HepG2 (cell line): ENCODE results near the gene SIRT7. TPM values are rescaled to one million over a fixed set of nuclear protein-coding genes. Genes with fewer than 3 reads are reported as not detected.

Source experiments
- ARNT ChIP-seq: fragments of 450-650 bp; IDR thresholded peaks from 2 replicates; pipeline ENCODE4 v1.6.1; 2017
- ELF4 ChIP-seq: sonication (generic); formaldehyde crosslinking; IDR thresholded peaks from 2 replicates; pipeline ENCODE4 v1.5.0; 2020; ENCODE audit warnings: missing genetic modification reagents, mild to moderate bottlenecking, moderate library complexity, borderline replicate concordance
- ESRRA ChIP-seq: sonication (generic); formaldehyde crosslinking; IDR thresholded peaks from 2 replicates; pipeline ENCODE4 v1.5.1; 2020; ENCODE audit warnings: mild to moderate bottlenecking, low read depth, missing genetic modification reagents
- FOSL1 ChIP-seq: sonication (generic); formaldehyde crosslinking; IDR thresholded peaks from 2 replicates; pipeline ENCODE4 v1.9.0; 2021; ENCODE audit warnings: missing genetic modification reagents, borderline replicate concordance
- HCFC1 ChIP-seq: fragments of 150-350 bp; IDR thresholded peaks from 2 replicates; pipeline ENCODE4 v1.6.1; 2014; ENCODE audit warnings: low read depth, low read length
- HDAC1 ChIP-seq: sonication (generic); formaldehyde crosslinking; IDR thresholded peaks from 2 replicates; pipeline ENCODE4 v1.5.1; 2020; ENCODE audit warnings: mild to moderate bottlenecking, missing genetic modification reagents
- HNF1A ChIP-seq, 2 experiments: sonication (generic) in 1 of 2; formaldehyde crosslinking in 1 of 2; IDR thresholded peaks; 2 replicates each; pipeline versions ENCODE4 v1.4.0 to v1.6.1; 2016 to 2020; ENCODE audit warnings: borderline replicate concordance in 1 of 2, low read depth in 1 of 2, mild to moderate bottlenecking in 1 of 2, missing genetic modification reagents in 1 of 2
- JUND ChIP-seq: sonication (generic); formaldehyde crosslinking; IDR thresholded peaks from 2 replicates; pipeline ENCODE4 v1.8.0; 2022; ENCODE audit warnings: mild to moderate bottlenecking, missing genetic modification reagents
- MBD4 ChIP-seq: IDR thresholded peaks from 2 replicates; pipeline ENCODE4 v1.6.1; 2012; ENCODE audit warnings: low read length, inconsistent platforms, borderline replicate concordance
- MED13 ChIP-seq: sonication (generic); formaldehyde crosslinking; IDR thresholded peaks from 2 replicates; pipeline ENCODE4 v1.5.0; 2020; ENCODE audit warnings: missing genetic modification reagents
- THAP9 ChIP-seq: sonication (generic); formaldehyde crosslinking; IDR thresholded peaks from 2 replicates; pipeline ENCODE4; 2020; ENCODE audit warnings: missing genetic modification reagents, mild to moderate bottlenecking, borderline replicate concordance
- TRIM22 ChIP-seq: fragments of 450-650 bp; IDR thresholded peaks from 2 replicates; pipeline ENCODE4 v1.6.1; 2017
- ZC3H13 ChIP-seq: sonication (generic); formaldehyde crosslinking; IDR thresholded peaks from 2 replicates; pipeline ENCODE4 v1.8.1; 2023; ENCODE audit warnings: mild to moderate bottlenecking, missing genetic modification reagents, moderate library complexity
- ZNF180 ChIP-seq: sonication (generic); formaldehyde crosslinking; IDR thresholded peaks from 2 replicates; pipeline ENCODE4 v1.4.0; 2020; ENCODE audit warnings: low read depth, missing genetic modification reagents, borderline replicate concordance
- ZNF207 ChIP-seq: fragments of 450-650 bp; IDR thresholded peaks from 2 replicates; pipeline ENCODE4 v1.6.1; 2016; ENCODE audit warnings: antibody characterized with exemption, borderline replicate concordance
- ZNF264 ChIP-seq: sonication (generic); formaldehyde crosslinking; IDR thresholded peaks from 2 replicates; pipeline ENCODE4 v1.4.0; 2020; ENCODE audit warnings: missing genetic modification reagents
- ZNF350 ChIP-seq: sonication (generic); formaldehyde crosslinking; IDR thresholded peaks from 2 replicates; pipeline ENCODE4 v1.4.0; 2020; ENCODE audit warnings: mild to moderate bottlenecking, low read depth, missing genetic modification reagents, borderline replicate concordance
- ZNF629 ChIP-seq: sonication (generic); formaldehyde crosslinking; conservative IDR thresholded peaks from 2 replicates; pipeline ENCODE4 v1.5.0; 2020; ENCODE audit warnings: missing genetic modification reagents
- ZNF772 ChIP-seq: sonication (generic); formaldehyde crosslinking; IDR thresholded peaks from 2 replicates; pipeline ENCODE4 v1.5.0; 2020; ENCODE audit warnings: mild to moderate bottlenecking, missing genetic modification reagents
- ZNF878 ChIP-seq: sonication (generic); formaldehyde crosslinking; IDR thresholded peaks from 2 replicates; pipeline ENCODE4 v1.8.1; 2023; ENCODE audit warnings: mild to moderate bottlenecking, missing genetic modification reagents, moderate library complexity
- polyA plus RNA-seq, 8 experiments: library from polyadenylated mRNA; depleted of rRNA in 3 of 8; stranded (reverse) in 7 of 8; unstranded in 1 of 8; fragments of >200 nt; fragmentation: Illumina TruSeq in 4 of 8; extraction: Trizol in 4 of 8; gene quantifications; 2 replicates each; pipeline versions ENCODE4 v1.2.1 to v1.2.3, GENCODE V29; 2011 to 2016; ENCODE audit warnings: low read depth in 4 of 8, missing spikeins in 1 of 8, mixed read lengths in 1 of 8; ENCODE audit not compliant: insufficient read depth in 1 of 8
- total RNA-seq, 5 experiments: library from RNA; depleted of rRNA; stranded (reverse); fragments of >200 nt; fragmentation: Illumina TruSeq; extraction: Trizol; gene quantifications; 2 replicates each; pipeline ENCODE4 v1.2.3, GENCODE V29; 2016; ENCODE audit warnings: low read depth in 1 of 5
- TF ChIP-seq, protein P1 (sequence below): sonication (generic); formaldehyde crosslinking; IDR thresholded peaks from 2 replicates; pipeline ENCODE4 v1.5.1; 2020; ENCODE audit warnings: missing genetic modification reagents, mild to moderate bottlenecking, borderline replicate concordance

SIRT7 gene
- total and polyA plus RNA-seq, 2 of the 13 experiments (the other 11 are each of a cell fraction or from before 2014, with no cell fraction given) = 8.3 to 24.8 TPM

DNA sequence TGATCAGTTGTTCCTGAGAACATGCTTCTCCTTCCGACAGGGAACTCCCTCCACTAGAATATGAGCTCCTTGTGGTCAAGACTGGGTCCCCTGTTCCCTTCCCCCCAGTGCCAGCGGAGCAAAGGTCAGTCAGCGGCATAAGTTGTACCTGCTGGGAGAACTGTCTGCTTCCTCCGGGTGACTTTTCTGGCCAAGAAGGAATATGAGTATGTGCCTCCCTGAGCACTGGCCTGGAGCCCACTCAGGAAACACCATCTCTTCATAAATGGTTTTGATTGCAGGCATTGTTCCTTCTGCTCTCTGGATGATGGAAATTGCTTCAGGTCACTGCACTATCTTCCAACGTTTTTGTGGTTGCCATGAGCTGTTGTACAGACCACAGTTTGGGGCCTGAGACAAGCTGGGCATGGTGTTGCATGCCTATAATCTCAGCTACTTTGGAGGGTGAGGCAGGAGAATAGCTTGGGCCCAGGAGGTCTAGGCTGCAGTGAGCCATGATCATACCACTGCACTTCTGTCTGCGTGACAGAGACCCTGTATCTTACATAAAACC, 54.8 kb downstream of the SIRT7 start (continued):
- TF ChIP-seq HCFC1 (no peak), HNF1A (IDR thresholded peaks at IDR 0.05; ENCODE audit: low read depth) (no peak), HNF1A (CRISPR knock-in tag; IDR thresholded peaks at IDR 0.05; ENCODE audit: borderline replicate concordance) (no peak), ZC3H13 (no peak), MBD4 (no peak), ELF4 (no peak), TRIM22 (no peak), ZNF629 (no peak), ZNF207 (no peak), MED13 (CRISPR knock-in tag) (no peak), ZNF180 (CRISPR knock-in tag) (no peak), ZNF264 (CRISPR knock-in tag) (no peak), THAP9 (0 out of 2 replicates have a peak, but pooled peaks have one; percentile 16), JUND (CRISPR knock-in tag) (no peak), HDAC1 (CRISPR knock-in tag) (no peak), ZNF878 (no peak), ARNT (no peak), ZNF350 (0 out of 2 replicates have a peak, but pooled peaks have one; percentile 29), ZNF772 (CRISPR knock-in tag) (no peak), FOSL1 (CRISPR knock-in tag) (no peak), ESRRA (CRISPR knock-in tag) (no peak)
- TF ChIP-seq, protein P1, sequence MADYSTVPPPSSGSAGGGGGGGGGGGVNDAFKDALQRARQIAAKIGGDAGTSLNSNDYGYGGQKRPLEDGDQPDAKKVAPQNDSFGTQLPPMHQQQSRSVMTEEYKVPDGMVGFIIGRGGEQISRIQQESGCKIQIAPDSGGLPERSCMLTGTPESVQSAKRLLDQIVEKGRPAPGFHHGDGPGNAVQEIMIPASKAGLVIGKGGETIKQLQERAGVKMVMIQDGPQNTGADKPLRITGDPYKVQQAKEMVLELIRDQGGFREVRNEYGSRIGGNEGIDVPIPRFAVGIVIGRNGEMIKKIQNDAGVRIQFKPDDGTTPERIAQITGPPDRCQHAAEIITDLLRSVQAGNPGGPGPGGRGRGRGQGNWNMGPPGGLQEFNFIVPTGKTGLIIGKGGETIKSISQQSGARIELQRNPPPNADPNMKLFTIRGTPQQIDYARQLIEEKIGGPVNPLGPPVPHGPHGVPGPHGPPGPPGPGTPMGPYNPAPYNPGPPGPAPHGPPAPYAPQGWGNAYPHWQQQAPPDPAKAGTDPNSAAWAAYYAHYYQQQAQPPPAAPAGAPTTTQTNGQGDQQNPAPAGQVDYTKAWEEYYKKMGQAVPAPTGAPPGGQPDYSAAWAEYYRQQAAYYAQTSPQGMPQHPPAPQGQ = no peak
